Suppressor macrophage treated with lipopolysaccharide for 1 hour (primary cell): ENCODE data around the gene TCF7L2.

Experiments used
- DNase-seq, 3 donors: peaks; one replicate each; pipeline ENCODE4 v3.0.0-alpha.2; 2020 to 2022

Gene TCF7L2

GRCh38 chr10:112949875-112950507 lies at the start of gene TCF7L2:
TCF7L2 (plus strand) TSS chr10:112950247; CDS start chr10:112950757, 510 bp downstream.
- DNase-seq: peak; percentile 94 to 97 (median 97)

- no peak for DNase-seq
Observed at GRCh38 chr10:112902730-112903129, 47.3 kb upstream of the TCF7L2 start.

GRCh38 chr10:112904000-112904399 lies 46.0 kb upstream of the TCF7L2 start:
- peak in 1 of 3 donors; percentile 31 for DNase-seq

- DNase-seq: no peak
Observed at GRCh38 chr10:112906945-112907344, 43.1 kb upstream of the TCF7L2 start.

- no peak for DNase-seq
Observed at GRCh38 chr10:112907893-112908292, 42.2 kb upstream of the TCF7L2 start.

GRCh38 chr10:112911206-112911605 lies 38.8 kb upstream of the TCF7L2 start:
- no peak for DNase-seq

- DNase-seq: peak in 2 of 3 donors; percentile 13 to 25
Observed at GRCh38 chr10:112912410-112912928, 37.6 kb upstream of the TCF7L2 start.

- DNase-seq: no peak
Observed at GRCh38 chr10:112913255-112913654, 36.8 kb upstream of the TCF7L2 start.

GRCh38 chr10:112913661-112914287 lies 36.3 kb upstream of the TCF7L2 start:
- peak in 1 of 3 donors; percentile 21 for DNase-seq

- DNase-seq: no peak
Observed at GRCh38 chr10:112914288-112914952, 35.6 kb upstream of the TCF7L2 start.

GRCh38 chr10:112915590-112916572 lies 34.2 kb upstream of the TCF7L2 start:
- no peak for DNase-seq

GRCh38 chr10:112917681-112918080 lies 32.4 kb upstream of the TCF7L2 start:
- no peak for DNase-seq

GRCh38 chr10:112918771-112919170 lies 31.3 kb upstream of the TCF7L2 start:
- no peak for DNase-seq

GRCh38 chr10:112919721-112920120 lies 30.3 kb upstream of the TCF7L2 start:
- no peak for DNase-seq

- DNase-seq: no peak
Observed at GRCh38 chr10:112926906-112927688, 22.9 kb upstream of the TCF7L2 start.

- DNase-seq: no peak
Observed at GRCh38 chr10:112927980-112928379, 22.1 kb upstream of the TCF7L2 start.

GRCh38 chr10:112932658-112933057 lies 17.4 kb upstream of the TCF7L2 start:
- DNase-seq: no peak

- DNase-seq: no peak
Observed at GRCh38 chr10:112934193-112934592, 15.9 kb upstream of the TCF7L2 start.

- no peak for DNase-seq
Observed at GRCh38 chr10:112938808-112939482, 11.1 kb upstream of the TCF7L2 start.

GRCh38 chr10:112945811-112946210 lies 4.2 kb upstream of the TCF7L2 start:
- peak; percentile 67 to 84 (median 82) for DNase-seq

- DNase-seq: peak in 1 of 3 donors; percentile 12
Observed at GRCh38 chr10:112946649-112947048, 3.4 kb upstream of the TCF7L2 start.
